GM19395 (cell line): ENCODE data around the gene TAF1A.
"Not testable (repeated sequence)": the region's sequence is repeated elsewhere in the genome, so short reads cannot be mapped to it uniquely, and the experiment has no call there.

ENCODE experiments used
- ATAC-seq: cut with Tn5 transposase; IDR thresholded peaks from one replicate; pipeline ENCODE4 v1.9.1; 2021; ENCODE audit warnings: mild to moderate bottlenecking, moderate library complexity; ENCODE audit not compliant: unreplicated experiment

The TAF1A gene

DNA sequence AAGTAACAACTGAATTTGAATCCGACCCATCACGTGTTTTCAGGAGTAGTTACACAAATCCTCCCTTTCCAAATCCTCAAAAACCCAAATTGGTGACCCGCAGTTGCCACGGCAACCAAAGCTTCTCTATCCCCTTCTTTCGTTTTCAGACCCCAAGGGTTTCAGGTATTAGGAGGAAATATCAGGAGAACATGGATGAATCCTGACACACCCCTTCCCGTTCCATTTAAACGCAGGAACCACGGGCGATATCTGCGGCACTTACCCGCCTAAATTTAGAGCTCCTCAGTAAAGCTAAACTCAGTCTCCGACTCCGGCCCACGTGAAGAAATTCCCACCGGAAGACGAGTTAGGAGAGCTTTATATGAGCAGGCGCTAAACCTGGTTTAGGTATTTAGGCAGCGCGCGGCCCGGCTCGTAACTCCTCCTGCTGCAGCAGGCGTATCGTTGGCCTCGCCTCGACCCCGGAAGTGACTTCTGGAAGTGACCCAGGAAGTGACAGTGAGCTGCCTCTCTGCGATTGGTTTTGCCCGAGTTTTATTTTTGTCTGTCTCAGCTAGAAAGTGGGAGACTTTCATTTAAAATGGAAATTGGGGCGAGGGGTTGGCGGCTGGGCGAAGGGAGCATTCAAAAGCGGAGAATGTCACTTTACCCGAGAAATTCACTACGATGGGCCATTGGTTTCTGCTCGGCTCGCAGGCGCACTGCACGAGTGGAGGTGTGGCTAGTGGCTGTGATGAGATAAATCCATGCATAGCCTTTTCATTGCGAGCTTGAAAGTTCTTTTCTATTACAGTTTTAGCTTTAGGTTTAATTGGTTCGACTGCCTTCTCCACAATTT lies at the start of gene TAF1A:
TAF1A (minus strand) TSS at position 472 of the 841 bp plus-strand sequence.
- peak; percentile 99 for ATAC-seq

DNA sequence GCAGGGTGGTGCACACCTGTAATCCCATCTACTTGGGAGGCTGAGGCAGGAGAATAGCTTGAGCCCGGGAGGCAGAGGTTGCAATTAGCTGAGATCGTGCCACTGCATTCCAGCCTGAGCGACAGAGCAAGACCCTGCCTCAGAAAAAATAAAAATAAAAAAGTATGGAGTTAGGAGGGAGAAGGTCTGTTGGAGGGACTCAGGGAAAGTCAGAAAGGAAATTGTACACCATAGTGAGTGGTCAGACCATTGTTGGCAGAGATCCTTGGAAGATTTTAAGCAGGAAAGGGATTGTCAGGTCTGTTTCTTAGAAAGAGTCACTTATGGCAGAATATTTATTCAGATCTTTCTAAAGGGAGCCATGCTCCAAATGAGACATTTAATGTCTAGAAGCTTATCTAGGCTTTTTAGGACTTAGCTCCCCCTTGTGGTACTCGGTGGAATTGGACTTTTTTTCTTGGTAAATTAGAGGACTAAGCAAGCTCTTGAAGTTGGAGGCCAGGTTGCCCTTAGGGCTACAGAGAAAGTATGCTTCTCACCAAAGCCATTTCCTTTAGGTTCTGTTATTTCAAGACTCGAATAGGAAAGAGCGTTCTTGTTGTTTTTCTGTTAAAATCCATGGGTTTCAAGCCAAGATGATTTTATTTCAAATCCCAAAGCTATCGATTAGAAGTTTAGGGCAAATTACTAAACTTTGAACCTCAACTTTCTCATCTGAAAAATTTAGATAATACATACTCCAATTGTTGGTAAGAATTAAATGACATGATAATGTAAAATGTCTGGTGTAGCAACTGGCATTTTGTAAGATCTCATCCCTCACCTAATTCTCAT lies 44.7 kb upstream of the TAF1A start:
- peak; percentile 88 for ATAC-seq

DNA sequence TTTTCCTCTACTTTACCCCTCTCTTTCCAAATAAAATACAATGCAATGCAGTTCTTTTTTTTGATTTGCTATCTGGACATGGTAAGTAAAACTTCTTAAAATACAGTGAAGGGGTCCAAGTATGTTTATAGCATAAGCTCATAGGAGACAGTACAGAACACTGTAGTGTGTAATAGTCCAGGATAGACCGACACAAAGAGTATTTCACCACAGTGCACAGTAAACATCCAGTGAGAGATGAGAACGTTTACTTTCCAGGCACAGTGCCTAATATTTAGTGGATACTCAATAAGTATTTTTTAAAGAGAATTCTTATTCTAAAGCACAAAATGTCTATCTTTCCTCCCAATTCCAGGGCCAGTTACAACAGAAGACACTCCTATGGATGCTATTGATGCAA lies 43.0 kb upstream of the TAF1A start:
- ATAC-seq: no peak

DNA sequence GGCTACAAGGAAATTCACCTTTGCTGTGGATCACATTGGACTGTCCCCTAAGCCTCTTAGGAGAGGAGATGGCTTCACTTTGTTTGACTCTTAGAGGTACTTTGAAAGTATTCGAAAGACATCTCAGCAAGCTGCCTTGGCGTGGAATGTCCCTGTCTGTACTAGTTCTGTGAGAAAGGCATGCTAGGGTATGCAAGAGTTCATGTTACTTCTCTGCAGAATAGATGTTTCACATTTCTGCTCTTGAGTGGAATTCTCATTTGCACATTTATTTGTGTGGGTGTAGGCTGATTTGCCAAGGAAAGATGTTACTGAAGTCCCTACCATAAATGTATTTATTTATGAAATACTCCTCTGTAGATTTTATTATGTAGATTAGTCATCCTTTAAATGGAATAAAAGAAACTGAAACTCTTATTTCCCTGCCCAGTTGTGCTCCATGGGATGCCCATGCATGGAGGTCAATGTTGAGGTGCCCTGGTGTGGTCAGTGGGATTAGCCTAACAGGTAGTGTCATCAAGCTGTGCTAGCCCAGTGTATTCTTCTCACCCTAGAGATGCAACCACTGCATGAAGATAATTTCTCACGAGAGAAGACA lies 42.0 kb upstream of the TAF1A start:
- ATAC-seq: no peak

DNA sequence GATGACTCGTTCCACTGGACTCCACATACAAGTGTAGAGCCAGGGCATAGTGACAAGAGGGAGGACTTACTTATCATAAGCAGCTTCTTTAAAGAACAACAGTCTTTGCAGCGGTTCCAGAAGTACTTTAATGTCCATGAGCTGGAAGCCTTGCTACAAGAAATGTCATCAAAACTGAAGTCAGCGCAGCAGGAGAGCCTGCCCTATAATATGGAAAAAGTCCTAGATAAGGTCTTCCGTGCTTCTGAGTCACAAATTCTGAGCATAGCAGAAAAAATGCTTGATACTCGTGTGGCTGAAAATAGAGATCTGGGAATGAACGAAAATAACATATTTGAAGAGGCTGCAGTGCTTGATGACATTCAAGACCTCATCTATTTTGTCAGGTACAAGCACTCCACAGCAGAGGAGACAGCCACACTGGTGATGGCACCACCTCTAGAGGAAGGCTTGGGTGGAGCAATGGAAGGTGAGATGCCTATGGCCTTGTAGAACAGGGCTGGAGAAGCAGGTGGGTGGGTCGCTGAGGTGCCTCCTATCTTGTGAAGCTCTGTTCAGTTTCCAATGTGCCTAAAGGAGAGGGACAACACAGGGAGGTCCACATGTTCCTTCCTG lies 40.3 kb upstream of the TAF1A start:
- no peak for ATAC-seq

DNA sequence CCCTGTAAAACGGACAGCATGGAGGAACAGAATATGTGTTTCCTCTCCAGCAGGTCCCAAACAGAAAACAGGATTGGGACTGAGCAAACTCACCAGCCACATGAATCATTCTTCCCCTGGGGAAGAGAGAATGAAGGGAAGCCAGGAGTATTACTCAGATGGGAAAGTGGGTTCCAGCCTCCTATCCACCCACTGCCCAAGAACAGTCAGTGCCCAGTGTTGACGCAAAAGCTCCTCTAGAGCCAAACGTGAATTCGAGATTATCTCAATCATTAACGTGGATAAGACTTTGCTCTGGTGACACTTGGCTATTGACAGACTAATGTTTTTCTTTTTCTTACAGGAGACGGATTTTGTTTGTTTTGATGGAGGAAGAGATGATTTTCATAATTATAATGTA lies 37.5 kb upstream of the TAF1A start:
- ATAC-seq: no peak

DNA sequence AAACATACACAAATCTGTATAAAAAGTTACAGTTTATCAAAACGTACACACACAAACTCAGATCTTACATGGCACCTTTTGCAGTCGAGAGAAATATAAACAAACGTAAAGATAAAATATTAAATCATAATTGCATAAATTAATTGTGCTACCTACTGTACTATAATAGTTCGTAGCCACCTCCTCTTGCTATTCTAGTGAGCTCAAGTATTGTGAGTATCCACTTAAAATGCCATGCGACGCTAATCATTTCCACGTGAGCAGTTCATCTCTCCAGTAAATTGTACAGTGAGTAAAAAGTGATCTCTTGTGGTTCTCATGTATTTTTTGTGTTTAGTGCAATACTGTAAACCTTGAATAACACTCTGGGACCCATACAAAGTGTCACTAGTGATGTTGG lies 34.5 kb upstream of the TAF1A start:
- no peak for ATAC-seq

DNA sequence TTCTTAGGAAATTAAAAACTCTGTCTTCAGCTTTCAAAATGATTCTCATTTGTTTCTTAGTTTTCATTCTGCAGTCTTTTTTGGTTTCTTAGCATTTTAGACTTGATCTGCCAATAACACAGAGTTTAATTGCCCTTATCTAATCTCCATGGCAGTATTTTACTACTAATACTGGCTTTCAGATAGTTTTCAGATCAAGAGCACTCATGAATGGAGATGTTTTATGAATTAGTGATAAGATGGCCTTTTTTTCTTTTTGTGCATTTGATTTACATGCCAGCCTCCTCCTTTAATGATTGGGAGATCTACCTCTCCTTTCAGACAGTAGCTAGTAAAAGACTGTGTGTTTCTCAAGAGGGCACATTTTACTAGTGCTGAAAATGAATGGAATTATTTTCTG lies 33.7 kb upstream of the TAF1A start:
- ATAC-seq: no peak

DNA sequence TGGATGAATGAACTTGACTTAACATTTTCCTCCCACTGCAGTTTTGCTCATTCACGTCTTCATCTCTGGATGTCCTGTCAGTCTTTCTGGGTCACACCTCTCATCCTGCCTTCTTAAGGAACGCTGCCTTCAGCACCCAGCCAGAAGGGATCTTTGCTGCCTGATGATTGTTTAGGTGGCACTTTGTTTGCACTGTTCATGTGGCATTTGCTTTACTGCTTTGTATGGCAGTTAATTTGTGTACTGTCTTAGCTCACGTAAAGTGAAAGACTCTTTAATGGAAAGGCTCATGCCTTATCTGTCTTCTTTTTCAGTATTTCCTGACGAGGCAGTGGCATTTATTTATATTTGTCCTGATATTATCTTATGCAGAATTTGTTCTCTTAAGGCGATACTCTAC lies 33.0 kb upstream of the TAF1A start:
- no peak for ATAC-seq

DNA sequence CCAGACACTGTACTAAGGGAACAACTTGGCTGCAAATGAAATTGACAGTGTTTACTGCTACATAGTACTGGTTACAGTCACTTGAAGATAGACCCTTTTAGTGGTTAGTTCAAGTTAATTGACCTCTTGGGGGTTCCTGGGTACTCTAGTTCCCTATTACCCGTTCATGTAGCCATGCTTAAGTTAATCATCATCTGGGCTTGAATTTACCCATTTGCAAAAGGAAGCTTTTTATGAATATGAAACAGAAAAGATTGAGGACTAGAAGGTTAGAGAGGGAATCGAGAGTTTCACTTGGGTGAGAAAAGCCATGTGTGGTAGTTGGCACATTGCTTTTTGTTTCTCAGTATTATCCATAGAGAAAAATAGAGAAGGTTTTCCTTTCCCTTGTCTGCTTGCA lies 30.8 kb upstream of the TAF1A start:
- ATAC-seq: peak; percentile 54

DNA sequence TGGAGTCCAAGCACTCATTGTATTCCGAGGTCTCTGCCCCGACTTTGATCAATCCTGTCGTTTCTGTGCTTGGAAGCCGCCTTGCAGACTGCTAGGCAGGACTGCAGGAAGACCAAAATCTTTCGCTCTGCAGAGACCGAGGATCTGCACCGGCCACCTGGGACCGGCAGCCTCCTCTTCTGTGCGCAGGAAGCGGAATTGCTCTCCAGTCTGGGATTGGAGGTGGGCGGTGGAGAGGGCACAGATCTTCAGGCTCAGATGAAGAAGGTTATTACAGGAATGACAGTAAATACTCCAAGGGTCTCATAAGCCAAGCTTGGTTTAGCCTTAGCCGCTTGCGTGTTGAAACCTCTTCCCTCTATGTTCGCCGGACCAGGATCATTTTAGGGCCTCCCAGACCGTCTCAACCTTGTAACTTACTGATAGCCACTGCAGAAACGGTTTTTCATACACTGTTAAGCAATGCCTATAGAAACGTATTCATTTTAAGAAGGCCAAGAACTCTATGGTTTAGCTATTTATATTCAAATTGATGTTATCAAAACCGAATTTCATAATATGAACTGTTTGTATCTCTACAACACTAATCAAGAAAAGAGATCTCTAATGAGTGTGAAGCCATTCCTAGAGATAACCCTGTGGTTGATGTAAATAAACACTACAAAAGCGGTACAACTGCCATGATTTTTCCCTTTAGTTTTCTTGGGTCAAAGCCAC lies 29.3 kb upstream of the TAF1A start:
- no peak for ATAC-seq

DNA sequence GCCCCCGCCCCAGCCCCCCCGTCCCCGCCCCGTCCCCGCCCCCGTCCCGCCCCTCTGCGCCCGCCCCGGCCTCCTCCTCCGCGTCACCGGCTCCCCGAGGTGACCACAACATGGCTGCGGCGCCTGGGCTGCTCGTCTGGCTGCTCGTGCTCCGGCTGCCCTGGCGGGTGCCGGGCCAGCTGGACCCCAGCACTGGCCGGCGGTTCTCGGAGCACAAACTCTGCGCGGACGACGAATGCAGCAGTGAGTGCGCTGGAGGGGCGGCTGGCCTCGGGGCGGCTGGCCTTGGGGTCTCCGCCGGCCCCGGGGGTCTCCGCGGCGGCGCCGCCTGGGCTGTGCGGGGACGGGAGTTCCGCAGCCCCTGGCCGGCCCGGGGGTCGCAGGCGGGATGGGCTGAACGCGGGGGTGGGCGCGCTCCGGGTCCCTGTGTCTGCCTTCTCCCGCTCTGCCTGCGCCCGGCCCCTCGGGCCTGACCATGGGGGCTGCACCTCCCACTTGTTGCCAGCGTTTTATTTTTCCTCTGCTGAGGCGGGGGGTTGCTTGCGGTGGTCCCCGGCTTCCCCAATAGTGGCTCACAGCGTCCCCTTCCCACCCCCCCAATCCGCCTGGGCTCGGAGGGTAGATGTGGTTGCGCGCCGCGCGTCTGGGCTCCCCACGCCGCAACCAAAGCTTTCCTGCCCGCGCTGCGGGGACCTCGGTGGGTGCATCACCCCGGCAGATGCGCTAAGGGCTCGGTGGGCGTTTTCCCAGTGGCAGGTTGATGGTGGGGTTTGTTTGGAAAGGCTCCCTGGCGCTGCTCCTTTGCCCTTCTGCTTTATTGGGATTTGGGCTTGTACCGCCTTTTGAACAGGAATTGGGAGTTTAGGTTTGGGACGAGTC lies 28.5 kb upstream of the TAF1A start, which contains the start of gene MIA3:
MIA3 (plus strand) TSS at position 97 of the 879 bp plus-strand sequence; CDS start at position 111, 14 bp downstream.
- peak; percentile 45 for ATAC-seq

DNA sequence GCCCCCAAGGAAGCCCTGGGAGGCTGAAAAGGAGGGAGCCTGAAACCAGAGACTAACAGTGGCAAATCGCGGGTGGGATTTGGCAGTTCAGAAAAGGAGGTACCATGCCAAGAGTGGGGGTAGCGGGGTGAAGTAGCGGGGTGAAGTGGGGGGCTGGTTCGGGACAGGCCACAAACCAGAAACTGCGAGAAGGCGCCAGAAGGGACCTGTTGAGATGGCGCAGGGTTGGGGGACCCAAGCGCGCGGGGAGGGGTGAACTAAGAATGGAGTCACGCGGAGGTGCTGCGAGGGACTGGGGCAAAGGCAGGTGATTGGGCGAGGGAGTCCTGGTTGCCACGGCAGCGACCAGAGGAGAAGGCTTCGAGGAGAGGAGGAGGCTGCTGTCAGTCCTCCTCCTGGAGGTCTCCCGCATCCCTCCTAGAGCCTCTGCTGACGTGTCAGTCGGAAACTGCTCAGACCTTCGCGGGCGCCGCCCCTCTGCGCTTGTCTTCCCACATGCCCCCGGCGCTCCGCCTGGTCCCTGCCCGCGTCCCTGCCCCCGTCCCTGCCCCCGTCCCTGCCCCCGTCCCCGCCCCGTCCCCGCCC lies 27.7 kb upstream of the TAF1A start:
- peak; percentile 83 for ATAC-seq

DNA sequence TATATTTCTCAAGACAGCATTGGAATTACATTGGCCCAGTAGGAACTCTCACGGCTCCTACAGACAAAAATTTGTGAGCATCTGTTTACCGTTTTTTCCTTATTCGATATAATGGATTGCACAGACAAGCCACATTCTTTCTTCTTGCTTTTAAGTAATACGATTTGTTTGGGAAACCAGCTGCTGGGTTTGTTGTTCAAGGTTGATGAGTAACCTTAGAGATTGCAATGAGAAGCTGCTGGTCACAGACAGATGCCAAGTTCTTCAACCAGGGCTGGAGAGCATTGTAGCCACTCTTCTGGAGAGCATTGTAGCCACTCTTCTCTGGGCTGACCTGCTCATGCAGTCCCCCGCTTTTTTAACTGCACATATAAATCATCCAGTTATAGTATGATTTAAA lies 26.8 kb upstream of the TAF1A start:
- no peak for ATAC-seq

DNA sequence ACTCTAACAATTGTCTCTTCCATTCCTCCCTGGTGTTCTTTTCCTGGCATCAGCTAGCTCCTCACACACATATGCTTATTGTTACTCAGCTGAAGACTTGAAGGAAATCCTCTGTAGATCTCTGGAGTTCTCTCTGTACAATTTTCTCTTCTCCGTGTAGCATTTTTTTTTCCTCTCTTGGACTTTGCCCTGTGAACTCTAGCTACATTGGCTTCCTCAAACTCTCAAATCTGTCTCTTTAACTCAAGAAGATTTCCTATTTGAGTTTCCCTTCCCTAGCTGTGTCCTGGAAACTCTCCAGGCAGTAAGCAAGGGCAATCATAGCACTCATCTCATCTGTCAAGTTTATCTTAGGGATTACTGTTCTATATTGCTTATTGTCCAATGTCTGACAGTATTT lies 23.9 kb upstream of the TAF1A start:
- ATAC-seq: no peak

DNA sequence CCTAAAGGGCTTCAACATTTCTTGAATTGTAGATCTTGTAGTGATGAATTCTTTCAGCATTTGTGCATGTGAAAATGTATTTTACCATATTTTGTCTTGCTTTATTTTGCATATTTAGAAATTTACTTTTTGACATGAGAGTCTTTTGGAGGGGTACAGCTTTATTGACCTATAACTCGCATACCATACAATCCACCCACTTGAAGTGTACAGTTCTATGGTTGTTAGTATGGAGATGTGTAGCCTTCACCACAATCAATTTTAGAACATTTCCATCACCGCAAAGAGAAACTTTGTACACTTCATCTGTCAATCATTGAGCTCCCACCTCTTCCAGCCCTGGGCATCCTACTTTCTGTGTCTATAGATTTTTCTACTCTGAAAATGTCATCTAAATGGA lies 21.0 kb upstream of the TAF1A start:
- no peak for ATAC-seq

DNA sequence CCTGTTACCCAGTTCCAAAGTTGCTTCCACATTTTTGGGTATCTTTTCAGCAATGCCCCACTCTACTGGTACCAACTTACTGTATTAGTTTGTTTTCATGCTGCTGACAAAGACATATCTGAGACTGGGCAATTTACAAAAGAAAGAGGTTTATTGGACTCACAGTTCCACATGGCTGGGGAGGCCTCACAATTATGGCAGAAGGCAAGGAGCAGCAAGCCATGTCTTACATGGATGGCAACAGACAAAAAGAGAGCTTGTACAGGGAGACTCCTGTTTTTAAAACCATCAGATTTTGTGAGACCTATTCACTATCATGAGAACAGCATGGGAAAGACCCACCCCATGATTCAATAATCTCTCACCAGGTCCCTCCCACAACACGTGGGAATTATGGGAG lies 19.4 kb upstream of the TAF1A start:
- not testable (repeated sequence) for ATAC-seq

DNA sequence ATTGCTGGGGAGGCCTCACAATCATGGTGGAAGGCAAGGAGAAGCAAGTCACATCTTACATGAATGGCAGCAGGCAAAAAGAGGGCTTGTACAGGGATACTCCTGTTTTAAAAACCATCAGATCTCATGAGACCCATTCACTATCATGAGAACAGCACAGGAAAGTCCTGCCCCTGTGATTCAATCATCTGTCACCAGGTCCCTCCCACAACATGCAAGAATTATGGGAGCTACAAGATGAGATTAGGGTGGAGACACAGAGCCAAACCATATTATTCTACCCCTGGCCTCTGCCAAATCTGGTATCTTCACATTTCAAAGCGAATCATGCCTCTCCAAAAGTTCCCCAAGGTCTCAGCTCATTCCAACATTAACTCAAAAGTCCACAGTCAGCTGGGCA lies 17.0 kb upstream of the TAF1A start:
- no peak for ATAC-seq

DNA sequence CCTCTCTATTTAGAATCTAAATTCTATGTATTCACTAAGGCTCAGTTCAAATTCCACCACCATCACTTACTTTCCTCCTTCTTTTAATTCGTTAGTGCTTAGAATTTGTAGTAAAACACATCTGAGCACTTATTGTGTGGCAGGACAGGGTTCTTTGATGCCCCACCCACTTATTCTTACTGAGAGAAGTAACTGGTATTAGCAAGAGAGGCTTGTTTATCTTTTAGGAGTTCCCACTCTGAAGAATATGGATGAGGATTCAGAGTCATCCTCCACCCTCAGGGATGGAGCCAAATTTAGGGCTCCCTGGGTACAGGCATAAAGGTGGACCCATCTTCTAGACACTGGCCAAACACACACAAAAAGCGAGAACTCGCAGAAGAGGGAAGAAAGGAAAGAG lies 11.5 kb upstream of the TAF1A start:
- ATAC-seq: no peak
